NCI-H187 (cell line): ENCODE data around the gene ARHGAP10.
"Not testable (repeated sequence)": the region's sequence is repeated elsewhere in the genome, so short reads cannot be mapped to it uniquely, and the experiment has no call there.

Source experiments
- DNase-seq, 2 experiments: peaks; one replicate each; lab custom pipeline; 2025; lab: John Stamatoyannopoulos, UW

The ARHGAP10 gene

DNA sequence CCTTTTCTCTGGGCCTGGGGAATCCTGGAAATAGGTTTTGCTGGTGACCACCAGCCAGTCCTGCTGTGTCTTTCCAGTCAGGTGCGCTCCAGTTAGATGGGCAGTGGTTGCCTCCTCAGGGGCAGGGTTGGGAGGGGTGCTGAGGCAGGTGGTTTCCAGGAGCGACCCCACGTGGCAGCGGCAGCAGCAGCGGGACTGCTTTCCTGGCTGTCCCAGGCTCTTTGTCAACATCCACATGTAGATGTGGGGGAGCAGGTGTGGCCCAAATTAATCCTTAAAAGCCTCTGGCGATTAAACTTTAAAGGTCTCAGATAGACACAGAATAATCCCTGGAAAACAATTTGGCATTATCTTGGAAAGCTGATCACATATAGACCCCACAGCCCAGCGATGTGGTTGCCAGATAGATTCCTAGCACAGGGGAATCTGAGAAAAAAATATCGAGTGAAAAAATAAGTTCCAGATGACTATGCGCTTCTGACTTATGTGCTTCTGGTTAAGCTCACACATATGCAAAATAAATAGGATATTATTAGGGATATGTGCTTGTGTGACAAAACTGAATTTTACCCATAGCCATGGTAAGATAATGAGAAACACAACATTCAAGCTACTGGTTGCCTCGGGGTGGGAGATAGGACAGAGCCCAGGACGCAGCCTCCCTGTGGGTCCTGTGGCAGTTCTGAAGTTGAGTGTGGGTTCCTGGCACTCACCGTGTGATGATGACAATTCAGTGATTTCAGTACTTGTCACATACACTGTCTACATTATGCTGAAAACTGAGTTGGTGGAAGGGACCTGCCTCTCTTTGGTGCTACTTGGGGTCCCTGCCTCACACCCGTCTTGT lies 336.4 kb downstream of the ARHGAP10 start:
- DNase-seq = no peak

DNA sequence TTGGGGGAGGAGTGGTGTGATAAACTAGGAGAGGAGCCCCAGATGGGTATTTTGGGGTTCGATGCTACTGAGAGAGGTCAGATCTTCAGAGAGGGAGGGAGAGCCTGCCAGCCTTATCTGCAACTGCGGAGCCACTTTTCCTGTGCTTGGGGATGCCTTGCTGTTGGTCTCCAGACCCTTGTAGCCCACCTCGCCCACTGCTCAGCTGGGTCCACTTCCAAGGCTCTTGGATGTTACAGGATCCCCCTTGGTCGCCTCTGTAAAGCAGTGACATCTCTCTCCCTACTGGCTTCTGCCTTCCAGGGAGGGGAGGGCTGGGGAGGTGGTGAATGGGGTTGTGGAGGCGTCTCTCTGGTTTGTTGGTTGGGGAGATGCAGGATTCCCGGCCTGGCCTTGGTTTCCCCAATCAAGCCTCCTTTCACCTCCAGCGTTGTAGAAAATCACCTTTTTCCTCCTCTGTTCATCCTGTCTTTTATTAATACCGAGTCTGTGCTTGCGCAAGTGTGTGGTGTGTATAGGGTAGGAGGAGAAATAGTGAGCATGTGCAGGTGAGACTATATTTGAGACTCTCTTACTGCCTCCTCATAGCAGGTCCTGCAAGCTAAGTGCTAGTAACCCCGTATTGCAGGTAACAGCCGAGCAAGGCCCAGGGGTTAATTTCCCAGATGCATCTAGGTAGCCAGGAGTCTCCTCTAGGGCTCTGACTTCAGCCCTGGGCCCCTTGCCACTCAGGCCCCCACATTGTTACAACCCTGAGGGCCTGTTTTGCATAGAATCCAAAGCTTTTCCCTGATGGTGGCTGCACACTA lies 337.4 kb downstream of the ARHGAP10 start:
- no peak for DNase-seq

DNA sequence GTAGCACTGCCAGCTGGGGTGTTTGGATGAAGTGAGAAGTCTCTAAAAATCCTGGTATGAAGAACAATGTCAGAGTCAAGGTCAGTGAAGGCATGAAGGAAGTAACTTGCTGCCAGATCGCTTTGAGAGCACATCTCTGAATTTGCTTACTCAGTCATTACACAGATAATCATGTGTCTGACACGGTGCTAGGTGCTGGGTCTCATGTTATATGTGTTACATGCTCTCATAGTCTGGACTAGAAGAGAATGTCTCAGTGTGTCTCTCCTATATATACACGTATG lies 337.9 kb downstream of the ARHGAP10 start:
- no peak for DNase-seq

DNA sequence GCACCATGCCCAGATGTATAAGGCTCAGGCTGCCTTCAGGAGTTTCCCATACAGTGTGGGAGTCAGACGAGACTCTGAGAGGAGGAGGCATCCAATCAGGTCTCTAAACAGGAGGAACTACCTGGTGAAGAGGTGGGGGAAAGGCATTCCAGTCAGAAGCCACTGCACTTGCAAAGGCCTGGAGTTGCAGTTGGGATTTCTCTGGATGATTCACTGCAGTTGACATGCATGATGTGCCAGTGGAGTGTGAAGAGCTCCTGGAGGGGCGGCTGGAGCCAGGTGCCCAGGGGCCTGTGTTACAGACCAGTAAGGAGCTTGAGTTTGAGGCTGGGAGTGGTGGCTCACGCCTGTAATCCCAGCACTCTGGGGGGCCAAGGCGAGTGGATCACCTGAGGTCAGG lies 339.1 kb downstream of the ARHGAP10 start:
- DNase-seq = no peak

DNA sequence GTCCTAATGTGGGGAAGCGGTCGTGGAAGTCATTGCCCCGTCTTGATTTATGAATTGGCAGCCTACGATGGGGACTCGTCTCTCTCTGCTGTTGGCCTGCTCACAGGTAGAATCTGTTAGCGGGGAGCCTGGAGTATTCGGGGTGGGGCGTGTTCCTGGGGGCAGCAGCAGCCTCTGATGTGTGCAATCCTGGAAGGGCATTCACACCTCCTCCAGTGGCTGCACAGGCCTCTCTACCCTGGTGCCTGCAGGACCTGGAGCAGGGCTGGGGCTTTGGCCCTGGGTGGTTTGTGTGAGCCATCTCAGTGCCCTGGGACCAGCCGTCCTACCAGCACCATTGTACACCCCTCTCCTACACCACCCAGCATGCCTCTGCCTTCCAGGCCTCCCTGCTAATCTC lies 340.9 kb downstream of the ARHGAP10 start:
- DNase-seq = no peak

DNA sequence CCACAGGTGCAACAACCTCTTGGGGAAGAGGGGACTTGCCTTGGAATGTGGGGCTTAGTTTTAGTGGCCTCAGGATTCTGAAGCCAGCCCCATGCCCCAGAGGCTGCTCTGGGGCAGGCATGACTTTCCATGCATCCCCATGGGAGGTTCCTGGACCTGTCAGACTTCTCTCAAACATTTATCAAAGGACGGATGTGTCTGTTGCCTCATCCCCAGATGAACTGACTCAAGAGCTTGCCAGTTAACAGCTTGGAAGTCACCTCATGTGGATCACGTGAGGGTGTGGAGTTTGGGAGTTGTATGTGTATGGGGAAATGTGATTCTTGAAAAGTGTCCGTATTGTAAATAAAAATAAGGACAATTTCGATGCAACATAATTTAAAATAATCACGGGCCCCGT lies 341.5 kb downstream of the ARHGAP10 start:
- no peak for DNase-seq

DNA sequence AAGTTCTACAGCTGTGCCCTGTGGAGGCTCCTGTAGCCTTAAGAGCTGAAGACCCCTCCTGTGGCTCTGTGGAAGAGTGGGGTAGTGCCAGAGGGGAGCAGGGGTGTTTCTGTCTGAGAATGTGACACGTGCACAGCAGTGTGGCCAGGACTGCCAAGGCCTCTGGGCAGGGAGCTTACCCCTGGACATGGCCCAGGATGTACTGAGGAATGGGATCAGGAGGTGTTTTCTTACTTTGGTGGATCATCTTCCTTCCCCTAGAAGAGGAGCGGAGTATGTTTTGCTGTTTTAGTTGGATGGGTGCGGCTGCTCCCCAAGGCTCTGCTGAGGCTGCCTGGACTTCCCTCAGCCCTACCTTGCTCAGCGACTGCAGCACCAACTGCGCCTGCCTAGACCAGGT lies 342.6 kb downstream of the ARHGAP10 start:
- no peak for DNase-seq

DNA sequence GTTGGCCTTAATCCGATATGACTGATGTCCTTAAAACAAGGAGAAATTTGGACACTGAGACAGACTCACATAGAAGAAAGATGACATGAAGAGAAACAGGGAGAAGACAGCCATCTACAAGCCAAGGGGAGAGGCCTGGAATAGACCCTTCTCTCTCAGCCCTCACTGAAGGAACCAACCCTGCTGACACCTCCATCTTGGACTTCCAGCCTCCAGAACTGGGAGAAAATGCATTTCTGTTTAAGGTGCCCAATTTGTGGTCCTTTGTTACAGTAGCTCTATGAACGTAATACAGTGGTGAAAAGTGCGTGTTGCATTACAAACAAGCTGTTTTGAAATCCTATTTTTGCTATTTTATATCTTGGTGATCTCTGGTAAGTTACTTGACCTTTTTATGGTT lies 343.6 kb downstream of the ARHGAP10 start:
- no peak for DNase-seq

DNA sequence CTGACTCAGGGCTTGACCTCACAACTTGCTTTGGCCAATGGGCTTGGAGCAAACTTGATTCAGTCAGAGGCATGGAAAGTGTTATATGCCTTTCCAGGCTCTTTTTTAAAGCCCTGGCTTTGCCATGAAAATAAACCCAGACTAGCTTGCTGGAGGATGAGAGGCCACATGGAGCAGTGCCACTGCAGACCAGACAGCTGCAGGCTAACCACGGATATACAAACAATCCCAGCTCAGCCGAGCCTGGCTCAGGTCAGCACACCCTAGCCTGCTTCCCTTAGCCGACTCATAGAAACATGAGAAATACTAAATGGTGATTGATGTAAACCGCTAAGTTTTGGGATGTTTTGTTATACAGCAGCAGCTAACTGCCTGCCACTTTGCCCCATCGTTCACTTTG lies 345.1 kb downstream of the ARHGAP10 start:
- no peak for DNase-seq

DNA sequence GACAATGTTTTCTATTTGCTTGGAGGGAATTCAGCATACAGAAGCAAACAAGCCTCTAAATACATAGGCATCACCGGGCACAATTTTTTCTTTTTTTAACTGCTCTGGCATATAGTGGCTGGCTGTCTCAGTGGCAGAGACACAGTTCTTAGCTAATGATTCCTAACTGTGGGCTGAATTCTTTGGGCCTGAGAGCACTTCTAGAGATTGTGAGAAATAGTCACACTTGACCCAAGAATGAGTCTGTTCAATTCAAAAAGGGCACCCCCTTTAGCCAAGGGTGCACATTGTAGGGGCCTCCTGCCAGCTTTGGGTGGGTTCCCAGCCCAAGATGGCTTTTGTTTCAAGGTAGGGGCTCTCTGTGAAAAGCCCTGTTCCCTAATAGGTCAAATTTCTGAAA lies 345.7 kb downstream of the ARHGAP10 start:
- no peak for DNase-seq

DNA sequence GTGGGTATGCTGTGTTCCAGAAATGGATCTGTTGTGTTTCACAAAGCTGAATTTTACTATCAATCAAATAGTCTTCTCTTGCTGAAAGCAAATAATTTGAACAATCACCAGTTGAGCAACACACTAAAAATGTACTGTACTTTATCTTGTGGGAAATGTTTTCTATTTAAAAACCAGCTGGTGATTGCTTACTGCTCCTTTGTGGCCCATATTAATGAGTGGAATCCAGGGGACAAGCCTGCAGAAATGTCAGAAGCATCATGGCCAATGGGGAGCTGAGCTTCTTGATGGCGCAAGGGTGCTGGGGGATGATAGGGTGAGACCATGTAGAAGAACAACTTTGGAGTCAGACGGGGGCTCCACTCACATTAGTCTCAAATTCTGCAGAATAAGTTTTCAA lies 346.2 kb downstream of the ARHGAP10 start:
- no peak for DNase-seq

DNA sequence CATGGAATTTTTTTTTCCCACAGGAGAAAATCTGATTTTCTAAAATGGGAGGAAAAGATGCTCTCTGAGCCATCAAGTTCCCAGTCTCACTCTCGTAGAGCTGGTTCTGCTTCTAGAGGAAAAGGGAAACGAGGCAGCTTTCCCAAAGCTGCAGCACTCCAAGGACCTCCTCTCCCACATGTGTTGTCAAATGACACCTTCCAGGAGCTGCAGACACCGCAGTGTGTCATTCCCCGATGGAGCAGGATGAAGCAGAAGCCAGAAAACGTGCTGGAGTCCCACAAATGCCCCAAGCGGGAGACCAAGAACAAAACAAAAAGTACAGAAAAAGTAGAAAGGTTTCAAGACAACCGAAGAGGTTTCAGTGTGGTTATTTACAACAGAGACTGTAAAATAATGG lies 348.1 kb downstream of the ARHGAP10 start:
- DNase-seq = no peak

DNA sequence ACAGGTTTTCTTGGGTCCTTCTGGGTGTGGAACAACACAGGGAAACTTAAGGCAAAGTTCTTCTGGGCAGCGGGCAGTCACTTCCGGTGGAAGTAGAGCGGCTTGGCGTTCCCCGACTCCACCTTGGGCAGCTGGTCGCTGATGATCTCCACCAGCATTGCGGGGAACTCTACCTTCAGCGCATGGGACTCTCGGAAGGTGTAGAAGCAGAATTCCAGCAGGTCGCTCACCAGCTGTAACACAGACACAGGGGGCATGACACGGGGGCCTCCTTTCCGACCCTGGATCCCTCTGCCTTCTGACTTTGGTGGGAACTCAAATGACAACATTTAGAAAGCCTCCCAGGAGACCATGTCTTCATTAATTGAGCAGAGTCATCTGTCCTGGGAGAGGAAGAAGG lies 349.4 kb downstream of the ARHGAP10 start:
- DNase-seq = no peak

DNA sequence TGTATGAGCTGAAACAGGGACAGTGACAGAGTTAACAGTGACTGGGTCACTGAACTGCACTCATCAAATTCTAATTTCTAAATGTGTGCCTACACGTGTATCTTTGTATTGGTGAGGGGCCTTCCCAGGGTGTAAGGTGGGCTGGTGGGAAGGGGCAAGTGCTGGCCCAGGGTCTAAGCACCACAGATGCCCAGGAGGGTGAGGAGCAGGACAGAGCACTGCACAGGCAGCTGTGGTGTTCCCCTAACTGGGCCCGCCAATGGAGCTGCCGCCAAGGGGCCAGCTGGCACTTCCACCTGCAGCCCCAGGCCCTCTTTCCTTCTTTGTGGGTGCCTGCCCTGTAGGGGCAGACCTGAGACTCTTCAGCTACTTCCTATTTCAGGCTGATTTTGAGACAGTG lies 349.9 kb downstream of the ARHGAP10 start:
- no peak for DNase-seq

DNA sequence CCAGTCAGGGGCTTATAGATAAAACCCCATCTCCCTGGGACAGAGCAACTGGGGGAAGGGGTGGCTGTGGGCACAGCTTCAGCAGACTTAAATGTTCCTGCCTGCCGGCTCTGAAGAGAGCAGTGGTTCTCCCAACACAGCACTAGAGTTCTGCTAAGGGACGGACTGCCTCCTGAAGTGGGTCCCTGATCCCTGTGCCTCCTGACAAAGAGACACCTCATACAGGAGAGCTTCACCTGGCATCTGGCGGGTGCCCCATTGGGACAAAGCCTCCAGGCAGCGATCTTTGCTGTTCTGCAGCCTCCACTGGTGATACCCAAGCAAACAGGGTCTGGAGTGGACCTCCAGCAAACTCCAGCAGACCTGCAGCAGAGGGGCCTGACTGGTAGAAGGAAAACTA lies 351.2 kb downstream of the ARHGAP10 start:
- DNase-seq = not testable (repeated sequence)

DNA sequence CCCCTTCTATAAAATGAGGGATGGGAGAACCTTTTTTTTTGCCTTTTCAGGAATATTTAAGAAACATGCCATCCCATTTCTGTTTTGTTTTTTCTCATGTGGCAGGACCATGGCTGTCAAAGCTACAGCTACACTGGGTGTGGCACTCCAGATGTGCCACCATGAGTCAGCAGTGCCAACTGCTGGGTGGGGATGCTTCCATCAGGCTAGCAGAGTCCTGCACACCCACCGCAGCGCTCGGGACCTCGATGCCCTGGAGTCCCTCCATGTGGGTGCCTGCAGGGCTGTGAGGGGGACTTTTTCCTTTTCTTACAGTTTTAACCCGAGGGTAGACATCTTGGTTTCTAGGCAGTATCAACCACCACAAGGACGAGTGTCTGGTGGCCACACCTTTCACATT lies 357.7 kb downstream of the ARHGAP10 start:
- DNase-seq = no peak

DNA sequence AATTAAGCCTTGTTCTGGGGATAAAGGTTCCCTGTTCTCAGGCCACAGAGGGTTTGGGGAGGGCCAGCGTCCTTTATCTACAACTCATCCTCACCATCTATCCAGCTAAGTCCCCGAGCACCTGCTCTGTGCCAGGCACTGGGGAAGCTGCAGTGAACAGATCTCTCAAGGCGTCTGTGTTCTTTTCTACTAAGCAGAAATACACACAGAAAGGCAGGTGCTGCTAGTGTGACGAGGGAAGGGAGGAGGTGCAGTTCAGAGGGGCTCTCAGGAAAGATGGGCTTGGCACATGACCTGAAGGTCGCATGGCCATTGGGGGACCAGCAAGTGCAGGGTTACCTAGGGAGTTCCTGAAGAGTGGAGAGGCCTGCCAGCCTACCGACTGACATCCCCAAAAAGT lies 358.1 kb downstream of the ARHGAP10 start:
- no peak for DNase-seq

DNA sequence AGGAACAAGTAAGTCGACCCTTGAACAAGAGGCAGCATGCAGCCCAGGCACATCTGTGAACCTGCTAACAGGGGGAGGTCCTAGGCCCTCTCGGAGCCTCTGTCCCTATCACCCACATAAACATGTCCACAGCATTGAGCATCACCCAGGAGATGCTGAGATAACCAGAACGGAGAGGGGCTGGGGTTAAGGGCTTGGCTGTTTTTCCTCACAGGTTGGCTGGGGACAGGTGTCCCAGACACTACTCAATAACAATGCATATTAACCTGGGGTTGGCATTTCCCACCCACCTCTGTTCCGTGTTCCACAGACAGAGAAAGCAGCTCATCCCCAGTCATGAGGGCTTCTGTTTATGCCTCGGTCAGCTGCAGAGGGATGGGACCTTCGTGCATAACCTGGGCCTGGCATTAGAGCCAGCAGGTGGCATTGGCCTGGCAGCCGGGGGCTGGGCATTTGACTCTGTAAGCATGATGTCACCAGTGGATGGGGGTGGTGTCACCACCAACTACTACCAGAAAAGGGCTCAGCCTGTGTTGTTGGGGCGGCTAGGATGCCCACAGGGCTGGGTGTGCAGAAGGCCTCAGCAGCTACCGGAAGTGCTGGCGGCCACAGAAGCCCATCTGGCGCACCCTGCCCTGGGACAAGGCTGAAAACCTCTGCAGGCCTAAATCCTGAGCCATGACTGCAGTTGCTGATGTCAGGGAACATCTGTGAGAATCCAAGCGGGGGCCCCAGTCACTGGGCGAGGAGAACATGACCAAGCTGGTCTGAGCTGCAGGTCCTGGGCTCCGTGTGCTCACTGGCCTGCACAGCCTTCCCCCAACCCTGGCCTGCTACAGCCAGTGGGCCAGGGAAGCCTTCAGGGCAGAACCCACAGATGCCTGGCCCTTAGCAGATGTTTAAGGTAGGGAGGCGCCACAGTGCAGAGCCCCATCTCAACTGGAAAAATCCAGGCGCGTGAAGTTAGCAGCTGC lies 358.9 kb downstream of the ARHGAP10 start:
- DNase-seq = no peak

DNA sequence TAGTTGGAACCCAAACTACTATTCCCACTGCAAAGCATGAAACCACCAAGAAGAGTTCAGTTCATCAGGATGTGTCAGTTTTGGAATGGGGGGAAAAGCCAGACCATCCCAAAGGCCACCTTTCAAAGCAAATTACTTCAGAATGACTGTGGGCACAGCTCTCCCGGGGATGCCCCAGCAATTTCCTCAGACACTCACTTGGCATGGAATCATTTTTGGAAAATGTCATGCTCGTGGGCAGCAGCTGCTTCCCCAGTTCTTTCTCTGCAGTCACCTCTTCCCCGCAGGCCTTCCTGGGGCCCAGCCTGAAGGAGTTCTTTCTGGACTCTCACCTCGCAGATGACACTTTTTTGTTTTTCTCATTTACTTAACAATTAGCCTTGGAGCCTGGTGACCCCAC lies 360.0 kb downstream of the ARHGAP10 start:
- no peak for DNase-seq

DNA sequence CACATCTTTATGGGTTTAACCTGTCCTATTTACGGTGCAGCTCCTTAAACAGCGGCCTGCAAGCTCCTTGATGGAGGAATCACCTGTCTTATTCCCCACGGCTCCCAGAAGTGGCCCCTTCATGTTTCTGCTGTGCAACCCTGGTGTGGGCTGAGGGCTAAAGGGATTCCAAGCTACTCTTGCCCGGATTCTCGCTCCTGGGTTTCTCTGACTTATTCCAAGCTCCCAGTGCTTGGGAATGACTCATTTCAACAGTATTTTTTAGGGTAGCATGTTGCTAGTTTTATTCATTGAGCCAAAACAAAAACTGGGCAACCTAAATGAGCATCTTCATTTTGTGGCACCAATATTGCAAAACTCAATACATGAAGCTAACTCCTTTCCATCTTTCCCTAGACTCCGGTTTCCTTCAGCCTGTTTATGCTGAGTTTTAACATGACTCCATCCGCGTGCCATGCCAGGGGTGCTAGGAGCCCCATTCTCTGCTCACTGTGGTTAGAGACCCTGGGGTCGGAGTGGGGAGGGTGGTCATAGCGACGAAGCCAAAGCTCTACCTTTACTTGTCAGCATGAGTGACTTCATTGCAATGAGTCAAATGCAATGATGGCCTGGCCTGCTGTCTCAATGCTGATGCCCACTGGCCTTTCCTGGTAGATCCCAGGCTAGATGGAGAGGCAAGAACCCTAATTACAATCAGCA lies 360.6 kb downstream of the ARHGAP10 start:
- no peak for DNase-seq

DNA sequence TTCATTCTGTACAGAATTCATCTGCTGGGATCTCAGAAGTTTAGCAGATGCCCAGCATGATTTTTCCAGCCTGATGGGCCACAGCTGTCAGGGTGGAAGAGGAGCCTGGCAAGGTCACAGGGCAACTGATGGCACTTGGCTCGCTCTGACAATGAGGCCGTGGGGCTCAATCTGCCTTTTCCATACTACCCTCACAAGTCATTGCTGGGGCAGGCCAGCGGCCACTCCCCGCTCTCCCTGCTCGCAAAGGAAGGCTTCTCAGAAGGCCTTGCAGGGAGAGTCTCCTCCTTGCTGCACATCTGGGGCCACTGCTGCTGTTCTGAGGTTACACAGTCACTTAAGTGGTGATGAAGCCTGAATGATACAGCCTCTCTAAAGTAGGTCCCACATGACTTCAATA lies 361.2 kb downstream of the ARHGAP10 start:
- DNase-seq = no peak

DNA sequence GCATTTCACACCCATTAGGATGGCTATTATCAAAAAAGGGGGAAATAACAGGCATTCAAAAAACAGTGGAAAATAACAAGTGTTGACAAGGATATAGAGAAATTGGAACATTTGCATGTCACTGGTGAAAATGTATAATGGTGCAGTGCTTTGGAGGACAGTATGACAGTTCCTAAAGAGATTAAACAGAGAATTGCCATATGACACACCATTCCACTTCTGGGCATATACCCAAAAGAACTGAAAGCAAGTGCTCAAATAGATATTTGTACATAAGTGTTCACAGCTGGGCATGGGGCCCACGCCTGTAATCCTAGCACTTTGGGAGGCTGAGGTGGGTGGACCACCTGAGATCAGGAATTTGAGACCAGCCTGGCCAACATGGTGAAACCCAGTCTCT lies 362.3 kb downstream of the ARHGAP10 start:
- no peak for DNase-seq
